OCI-LY7 (cell line): ENCODE data around the gene HSPA14. TPM values are rescaled to one million over a fixed set of nuclear protein-coding genes. Genes with fewer than 3 reads are reported as not detected.

Experiments used
- BruUV-seq: library from RNA; stranded (reverse); fragments of 400-500 nt; replicated peaks from 2 replicates; lab custom pipeline; 2021; lab: Mats Ljungman, UMichigan
- CTCF ChIA-PET: fragments of 300-600 bp; sonication (Branson Sonifier 250); formaldehyde crosslinking; loops from one replicate; lab custom pipeline; 2022; ENCODE audit warnings: antibody characterized with exemption; ENCODE audit not compliant: unreplicated experiment; lab: Charles Lee
- POLR2A ChIA-PET: fragments of 300-600 bp; sonication (Branson Sonifier 250); formaldehyde crosslinking; loops from one replicate; lab custom pipeline; 2022; ENCODE audit warnings: antibody characterized with exemption; lab: Charles Lee
- DNase-seq: peaks from one replicate; pipeline ENCODE4 v3.0.0-alpha.2; 2015; ENCODE audit warnings: low spot score
- H2AFZ ChIP-seq: fragments of 200-600 bp; sonication (generic), shearing (Covaris generic); 2 replicates; pipeline ENCODE4 v1.6.1; 2014; ENCODE audit warnings: mild to moderate bottlenecking, antibody characterized with exemption, low read length, moderate library complexity
- H3K27ac ChIP-seq: fragments of 200-600 bp; sonication (generic); 2 replicates; pipeline ENCODE4 v1.5.1; 2014; ENCODE audit warnings: mixed run types, low read depth, mild to moderate bottlenecking, moderate library complexity, low read length, inconsistent platforms; ENCODE audit not compliant: poor library complexity, severe bottlenecking
- H3K36me3 ChIP-seq: fragments of 200-600 bp; sonication (generic); 2 replicates; pipeline ENCODE4 v1.6.1; 2014; ENCODE audit warnings: mild to moderate bottlenecking, antibody characterized with exemption, low read length, moderate library complexity, mixed read lengths; ENCODE audit not compliant: insufficient read depth
- H3K4me1 ChIP-seq: fragments of 200-600 bp; sonication (generic); 2 replicates; pipeline ENCODE4 v1.5.1; 2014; ENCODE audit warnings: mild to moderate bottlenecking, low read length; ENCODE audit not compliant: insufficient read depth, poor library complexity, severe bottlenecking
- H3K4me2 ChIP-seq: fragments of 200-600 bp; sonication (generic); 2 replicates; pipeline ENCODE4 v1.6.1; 2014; ENCODE audit warnings: mild to moderate bottlenecking, low read length
- H3K4me3 ChIP-seq: fragments of 200-600 bp; sonication (generic); 2 replicates; pipeline ENCODE4 v1.5.1; 2014; ENCODE audit warnings: mild to moderate bottlenecking, low read depth, low read length; ENCODE audit not compliant: poor library complexity, severe bottlenecking
- H3K79me2 ChIP-seq: fragments of 200-600 bp; sonication (generic); 2 replicates; pipeline ENCODE4 v1.6.1; 2016; ENCODE audit warnings: low read depth, mild to moderate bottlenecking, low read length, moderate library complexity, mixed read lengths; ENCODE audit not compliant: insufficient read depth
- H3K9me2 ChIP-seq: fragments of 200-600 bp; sonication (generic); 2 replicates; pipeline ENCODE4 v1.6.1; 2016; ENCODE audit warnings: mild to moderate bottlenecking, low read length, mixed read lengths; ENCODE audit not compliant: insufficient read depth
- H3K9me3 ChIP-seq: fragments of 200-600 bp; sonication (generic); 2 replicates; pipeline ENCODE4 v1.6.1; 2014; ENCODE audit warnings: mild to moderate bottlenecking, mixed run types, low read length, mixed read lengths
- H4K20me1 ChIP-seq: fragments of 200-600 bp; sonication (generic); 2 replicates; pipeline ENCODE4 v1.6.1; 2014; ENCODE audit warnings: mild to moderate bottlenecking, antibody characterized with exemption, low read length, moderate library complexity, mixed read lengths; ENCODE audit not compliant: insufficient read depth
- EZH2phosphoT487 ChIP-seq: fragments of 200-600 bp; sonication (generic); IDR thresholded peaks from 2 replicates; pipeline ENCODE4 v1.6.1; 2018; ENCODE audit warnings: low read depth, borderline replicate concordance, mild to moderate bottlenecking, mixed run types, antibody characterized with exemption, low read length, moderate library complexity, mixed read lengths
- intact Hi-C: fragments of 100-400 bp; cut with micrococcal nuclease; formaldehyde crosslinking; loops from one replicate; pipeline ENCODE4 v1.10.0; 2022; ENCODE audit not compliant: unreplicated experiment
- total RNA-seq, 2 experiments: library from RNA; depleted of rRNA in 1 of 2; stranded (reverse); fragments of >200 nt in 1 of 2; shearing (Covaris generic) in 1 of 2; gene quantifications; 2 replicates each; pipeline ENCODE4 v1.2.3, GENCODE V29; 2014 to 2022
- TF ChIP-seq, protein P1 (sequence below): fragments of 200-600 bp; sonication (generic); conservative IDR thresholded peaks from 2 replicates; pipeline ENCODE4 v1.5.1; 2014; ENCODE audit warnings: mild to moderate bottlenecking, antibody characterized with exemption, low read length, moderate library complexity, mixed read lengths

Gene HSPA14
- total RNA-seq, 2 experiments from 2014 or later: 21.8 to 28.2 TPM

DNA sequence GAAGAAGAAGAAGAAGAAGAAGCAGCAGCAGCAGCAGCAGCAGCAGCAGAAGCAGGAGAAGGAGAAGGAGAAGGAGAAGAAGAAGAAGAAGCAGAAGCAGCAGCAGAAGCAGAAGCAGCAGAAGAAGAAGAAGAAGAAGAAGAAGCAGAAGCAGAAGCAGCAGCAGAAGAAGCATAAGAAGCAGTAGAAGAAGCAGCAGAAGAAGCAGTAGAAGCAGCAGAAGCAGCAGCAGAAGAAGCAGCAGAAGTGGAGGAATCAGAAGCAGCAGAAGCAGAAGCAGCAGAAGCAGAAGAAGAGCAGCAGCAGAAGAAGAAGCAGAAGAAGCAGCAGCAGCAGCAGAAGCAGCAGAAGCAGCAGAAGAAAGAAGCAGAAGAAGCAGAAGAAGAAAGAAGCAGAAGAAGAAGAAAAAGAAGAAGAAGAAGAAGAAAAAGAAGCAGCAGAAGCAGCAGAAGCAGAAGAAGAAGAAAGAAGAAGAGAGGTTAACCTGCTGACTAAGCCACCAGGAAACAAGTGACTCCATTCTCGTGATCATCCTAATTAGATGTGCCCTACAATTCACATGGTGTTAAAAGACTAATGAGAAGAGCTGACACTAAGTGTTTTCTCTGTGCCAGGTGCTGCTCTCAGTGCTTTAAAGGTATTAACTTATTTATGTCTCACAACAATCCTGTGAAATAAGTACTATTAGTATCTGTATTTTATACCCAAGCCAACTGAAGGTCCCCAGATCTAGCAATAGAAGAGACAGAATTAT lies 11.9 kb upstream of the HSPA14 start:
- Histone ChIP-seq H3K4me2 (no peak overlapping the region), H3K27ac (no peak overlapping the region), H3K4me1 (peaks cover 19% of the 10 kb centered on the region), H3K9me3 (no peaks in the 10 kb centered on the region), H3K9me2 (no peaks in the 10 kb centered on the region), H3K36me3 (no peaks in the 10 kb centered on the region), H4K20me1 (no peaks in the 10 kb centered on the region), H2AFZ (peak overlapping the region; percentile 53; the same call in 1 of the 2 replicates), H3K4me3 (no peak overlapping the region), H3K79me2 (no peaks in the 10 kb centered on the region)
- POLR2A ChIA-PET: interaction anchor here (0.6 to 1.1 kb wide), 4 partner anchors 11 to 299 kb away, joined by 3 to 6 read pairs (median 4); partner anchors contain the start of genes CDNF, HSPA14 and MSANTD7
- DNase-seq: no peak
- intact Hi-C loops: no loop called here
- CTCF ChIA-PET: no interaction called here
- BruUV-seq: no TSS peak
- TF ChIP-seq, protein P1, sequence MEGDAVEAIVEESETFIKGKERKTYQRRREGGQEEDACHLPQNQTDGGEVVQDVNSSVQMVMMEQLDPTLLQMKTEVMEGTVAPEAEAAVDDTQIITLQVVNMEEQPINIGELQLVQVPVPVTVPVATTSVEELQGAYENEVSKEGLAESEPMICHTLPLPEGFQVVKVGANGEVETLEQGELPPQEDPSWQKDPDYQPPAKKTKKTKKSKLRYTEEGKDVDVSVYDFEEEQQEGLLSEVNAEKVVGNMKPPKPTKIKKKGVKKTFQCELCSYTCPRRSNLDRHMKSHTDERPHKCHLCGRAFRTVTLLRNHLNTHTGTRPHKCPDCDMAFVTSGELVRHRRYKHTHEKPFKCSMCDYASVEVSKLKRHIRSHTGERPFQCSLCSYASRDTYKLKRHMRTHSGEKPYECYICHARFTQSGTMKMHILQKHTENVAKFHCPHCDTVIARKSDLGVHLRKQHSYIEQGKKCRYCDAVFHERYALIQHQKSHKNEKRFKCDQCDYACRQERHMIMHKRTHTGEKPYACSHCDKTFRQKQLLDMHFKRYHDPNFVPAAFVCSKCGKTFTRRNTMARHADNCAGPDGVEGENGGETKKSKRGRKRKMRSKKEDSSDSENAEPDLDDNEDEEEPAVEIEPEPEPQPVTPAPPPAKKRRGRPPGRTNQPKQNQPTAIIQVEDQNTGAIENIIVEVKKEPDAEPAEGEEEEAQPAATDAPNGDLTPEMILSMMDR: no peak
- no peak for TF ChIP-seq EZH2phosphoT487

DNA sequence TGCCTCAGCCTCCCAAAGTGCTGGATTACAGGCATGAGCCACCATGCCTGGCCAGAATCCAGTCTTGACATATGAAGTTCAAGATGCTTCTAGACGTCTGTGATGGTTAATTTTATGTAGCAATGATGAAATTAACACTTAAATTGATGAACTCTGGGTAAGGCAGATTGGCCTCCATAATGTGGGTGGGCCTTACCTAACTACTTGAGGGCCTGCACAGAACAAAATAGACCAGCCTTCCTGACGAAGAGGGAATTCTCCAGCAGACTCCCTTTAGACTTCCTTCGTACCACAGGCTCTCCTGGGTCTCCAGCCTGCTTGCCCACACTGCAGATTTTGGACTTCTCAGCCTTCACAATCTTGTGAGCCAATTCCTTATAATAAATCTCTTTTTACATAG lies 5.0 kb upstream of the HSPA14 start:
- Histone ChIP-seq H3K4me1 (peaks cover 7% of the 10 kb centered on the region), H2AFZ (no peak overlapping the region), H3K9me2 (no peaks in the 10 kb centered on the region), H3K79me2 (no peaks in the 10 kb centered on the region), H4K20me1 (no peaks in the 10 kb centered on the region), H3K9me3 (no peaks in the 10 kb centered on the region), H3K4me2 (no peak overlapping the region), H3K27ac (no peak overlapping the region), H3K36me3 (no peaks in the 10 kb centered on the region), H3K4me3 (no peak overlapping the region)
- no peak for TF ChIP-seq EZH2phosphoT487
- TF ChIP-seq, protein P1: no peak
- intact Hi-C loops: no loop called here
- ChIA-PET POLR2A (no interaction called here), CTCF (no interaction called here)
- DNase-seq: no peak
- no TSS peak for BruUV-seq

DNA sequence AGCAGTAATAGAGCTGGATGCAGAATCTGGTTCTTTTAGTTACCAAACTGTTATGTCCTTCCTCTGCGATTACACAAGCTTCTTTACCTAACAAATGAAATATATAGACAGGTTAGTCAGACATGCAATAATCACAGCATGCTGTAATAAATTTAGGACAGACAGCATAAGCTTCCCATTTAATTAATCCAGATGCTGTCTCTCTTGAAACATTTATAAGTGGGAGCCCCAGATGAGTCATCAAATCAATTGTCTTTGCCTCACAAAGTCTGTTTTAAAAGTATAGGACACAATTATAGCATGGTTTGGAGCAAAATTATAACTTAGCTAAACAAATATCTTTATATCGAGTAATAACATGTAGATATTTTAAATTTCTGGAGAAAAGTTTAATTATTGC lies 1.9 kb upstream of the HSPA14 start:
- H3K4me3 ChIP-seq: no peak overlapping the region
- H3K79me2 ChIP-seq: peaks cover 30% of the 10 kb centered on the region
- CTCF ChIA-PET: interaction anchor here (1.6 kb wide), 1 partner anchor 12 kb away, joined by 4 read pairs; no protein-coding TSS in a partner anchor
- intact Hi-C loops: loop anchor here (5.0 kb wide), 2 partner anchors 136 to 234 kb away; no protein-coding TSS in a partner anchor
- H3K4me2 ChIP-seq: no peak overlapping the region
- no peaks in the 10 kb centered on the region for H3K9me3 ChIP-seq
- no TSS peak for BruUV-seq
- H3K36me3 ChIP-seq: peaks cover 13% of the 10 kb centered on the region
- TF ChIP-seq, protein P1: no peak
- TF ChIP-seq EZH2phosphoT487: no peak
- POLR2A ChIA-PET: interaction anchor here (0.5 to 4.3 kb wide), 7 partner anchors 11 to 347 kb away, joined by 3 to 20 read pairs (median 5); partner anchors contain the start of gene SUV39H2
- H2AFZ ChIP-seq: no peak overlapping the region
- no peak for DNase-seq
- H4K20me1 ChIP-seq: peaks cover 10% of the 10 kb centered on the region; the same call in 1 of the 2 replicates
- H3K9me2 ChIP-seq: no peaks in the 10 kb centered on the region
- H3K4me1 ChIP-seq: peaks cover 12% of the 10 kb centered on the region
- no peak overlapping the region for H3K27ac ChIP-seq
